ENCODE results near the gene ACTRT2. TPM values are rescaled to one million over a fixed set of nuclear protein-coding genes. Genes with fewer than 3 reads are reported as not detected.

Gene ACTRT2
- total RNA-seq, 1 donor from 2014 or later: not detected

DNA sequence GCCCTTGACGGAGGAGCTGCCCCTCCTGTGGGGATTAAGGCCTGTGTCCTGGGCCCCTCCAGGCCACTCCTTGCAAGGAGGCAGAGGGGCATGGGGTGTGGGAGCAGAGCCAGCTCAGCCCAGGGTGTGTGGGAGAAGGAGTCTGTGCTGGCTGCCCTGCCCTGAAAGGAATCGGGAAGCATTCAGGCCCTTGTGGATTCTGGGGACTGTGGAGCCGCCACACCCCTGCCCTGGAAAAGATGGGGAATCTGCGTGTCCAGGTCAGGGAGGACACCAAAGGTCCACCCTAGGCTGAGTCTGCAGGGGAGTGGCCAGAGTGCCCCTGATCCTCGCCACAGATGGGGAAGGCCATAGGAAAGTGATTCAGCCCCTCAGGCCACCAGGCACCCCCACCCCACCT is 31.2 kb downstream of the ACTRT2 start:
- no peak for DNase-seq (ENCODE audit: low read depth in 2 of 2)

DNA sequence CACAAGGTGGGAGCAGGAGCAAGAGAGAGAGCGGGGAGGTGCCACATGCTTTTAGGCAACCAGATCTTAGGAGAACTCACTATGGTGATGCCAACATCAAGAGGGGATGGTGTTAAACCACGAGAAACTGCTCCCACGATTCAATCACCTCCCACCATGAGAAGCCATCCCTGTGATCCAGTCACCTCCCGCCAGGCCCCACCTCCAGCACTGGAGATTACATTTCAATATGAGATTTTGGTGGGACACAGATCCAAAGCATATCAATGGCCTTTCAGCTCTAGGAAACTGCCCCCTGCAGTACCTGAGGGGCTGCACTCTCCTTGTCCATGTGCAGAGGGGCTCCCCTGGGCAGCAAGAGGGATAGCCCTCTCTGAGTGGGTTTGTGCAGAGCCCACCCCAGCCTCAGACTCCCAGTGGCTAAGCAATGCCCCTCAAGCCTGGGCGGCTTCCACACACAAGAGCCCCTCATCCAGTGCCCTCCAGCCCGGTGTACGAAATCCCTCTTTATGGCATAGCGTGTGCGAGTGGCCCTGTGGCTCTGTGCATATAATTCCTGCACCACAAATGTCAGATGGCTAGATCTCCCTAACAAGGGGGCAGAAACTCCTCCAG is 32.2 kb downstream of the ACTRT2 start:
- no peak for DNase-seq (ENCODE audit: low read depth in 2 of 2)

DNA sequence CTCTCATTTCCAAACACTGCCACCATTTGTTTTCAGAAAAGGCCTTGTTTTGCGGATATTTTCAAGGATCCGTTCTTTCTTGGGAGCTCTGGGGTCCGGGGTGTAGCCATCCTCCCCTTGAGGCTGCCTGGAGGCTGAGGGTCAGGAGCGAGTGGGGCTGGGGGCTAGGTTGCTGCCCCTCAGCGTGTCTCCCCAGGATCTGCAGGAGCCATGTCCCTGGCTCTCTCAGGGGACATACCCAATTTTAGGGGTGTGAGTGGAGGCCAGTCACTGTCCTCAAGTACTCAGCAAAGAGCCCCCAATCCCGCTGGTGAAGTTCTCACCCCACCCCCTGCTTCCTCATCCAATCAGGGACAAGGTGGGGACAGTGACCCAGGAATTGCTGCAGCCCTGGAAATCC is 32.7 kb downstream of the ACTRT2 start:
- DNase-seq (ENCODE audit: low read depth in 2 of 2): no peak

DNA sequence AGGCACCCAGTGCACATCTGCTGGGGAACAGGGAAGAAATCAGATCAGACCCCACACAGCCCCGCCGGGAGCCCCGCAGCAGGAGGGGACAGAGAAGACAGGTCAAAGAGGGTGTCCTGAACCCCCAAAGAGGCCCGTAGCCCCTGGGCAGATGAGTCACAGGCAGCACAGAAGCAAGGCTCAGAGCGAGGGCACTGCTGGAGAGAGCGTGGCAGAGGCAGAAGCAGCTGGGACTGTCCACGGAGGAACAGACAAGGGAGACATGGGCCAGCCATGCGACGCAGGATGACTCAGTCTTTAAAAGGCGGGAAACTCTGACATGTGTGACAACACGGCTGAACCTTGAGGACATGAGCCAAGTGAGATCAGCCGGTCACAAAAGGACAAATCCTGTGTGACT is 33.2 kb downstream of the ACTRT2 start:
- DNase-seq (ENCODE audit: low read depth in 2 of 2): no peak

DNA sequence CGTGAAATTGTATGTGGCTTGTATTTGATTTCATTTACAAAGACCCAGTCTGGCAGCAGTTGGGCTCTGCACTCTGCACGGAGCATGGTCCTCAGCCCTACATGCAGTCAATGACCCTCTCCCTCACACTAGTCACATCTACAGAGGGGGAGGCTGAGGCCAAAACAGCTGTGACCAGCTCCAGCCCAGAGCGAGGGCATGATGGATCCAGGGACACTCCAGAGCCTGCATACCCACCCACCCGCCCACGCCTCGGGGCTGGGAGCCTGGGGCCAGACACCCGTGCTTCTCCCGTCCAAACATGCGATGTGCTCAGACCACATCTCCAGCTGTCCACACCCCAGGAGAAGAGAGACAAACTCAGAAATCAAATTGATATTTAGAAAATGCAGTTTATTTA is 33.8 kb downstream of the ACTRT2 start:
- no peak for DNase-seq (ENCODE audit: low read depth in 2 of 2)

DNA sequence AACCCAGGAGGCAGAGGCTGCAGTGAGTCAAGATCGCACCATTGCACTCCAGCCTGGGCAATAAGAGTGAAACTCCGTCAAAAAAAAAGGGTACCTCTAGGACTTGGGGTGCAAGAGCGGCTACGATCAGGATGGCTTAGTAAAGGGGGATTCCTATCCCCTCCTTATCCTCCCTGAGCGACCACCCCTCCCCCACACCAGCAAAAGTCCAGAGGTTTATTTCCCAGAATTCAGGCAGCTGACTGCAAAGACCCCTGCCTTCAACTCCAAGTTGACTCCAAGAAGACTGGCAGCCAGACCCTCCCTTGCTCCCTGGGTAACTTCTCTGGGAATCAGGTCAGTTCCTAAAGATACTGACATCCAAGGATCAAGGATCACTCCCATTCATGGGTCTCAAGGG is 35.4 kb downstream of the ACTRT2 start:
- DNase-seq (ENCODE audit: low read depth in 2 of 2): no peak

DNA sequence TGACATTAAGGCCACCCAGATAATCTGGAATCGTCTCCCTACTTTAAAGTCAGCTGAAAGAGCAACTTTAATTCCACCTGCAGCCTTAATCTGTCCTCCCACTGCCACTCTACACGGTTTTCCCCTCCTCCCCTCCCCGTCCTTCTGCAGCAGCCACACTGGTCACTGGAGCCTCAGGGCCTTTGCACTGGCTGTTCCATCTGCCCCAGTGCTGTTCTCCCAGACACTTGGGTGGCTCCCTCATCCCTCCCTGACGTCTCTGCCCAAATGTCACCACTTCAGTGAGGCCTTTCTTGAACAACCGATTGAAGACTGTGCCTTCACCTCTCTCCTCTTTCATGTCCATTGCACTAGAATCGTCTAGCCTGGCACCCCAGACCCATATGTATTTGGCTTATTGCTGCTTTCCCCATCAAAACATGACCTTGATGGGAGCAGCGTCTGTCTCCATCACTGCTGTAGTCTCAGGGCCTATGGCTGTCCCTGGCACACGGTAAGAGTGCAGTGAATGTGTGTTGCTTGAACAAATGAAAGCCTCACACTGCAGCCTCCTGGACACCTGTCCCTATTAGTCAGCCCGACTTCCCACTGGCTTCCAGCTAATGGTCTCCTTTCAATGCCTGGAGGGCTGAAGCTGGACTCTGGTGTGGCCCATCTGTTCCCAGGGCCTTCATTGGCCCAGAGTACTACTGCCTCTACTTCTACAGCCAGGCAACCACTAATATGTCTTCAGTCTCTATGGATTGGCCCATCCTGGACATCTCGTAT is 37.2 kb downstream of the ACTRT2 start:
- DNase-seq (ENCODE audit: low read depth in 2 of 2): no peak

DNA sequence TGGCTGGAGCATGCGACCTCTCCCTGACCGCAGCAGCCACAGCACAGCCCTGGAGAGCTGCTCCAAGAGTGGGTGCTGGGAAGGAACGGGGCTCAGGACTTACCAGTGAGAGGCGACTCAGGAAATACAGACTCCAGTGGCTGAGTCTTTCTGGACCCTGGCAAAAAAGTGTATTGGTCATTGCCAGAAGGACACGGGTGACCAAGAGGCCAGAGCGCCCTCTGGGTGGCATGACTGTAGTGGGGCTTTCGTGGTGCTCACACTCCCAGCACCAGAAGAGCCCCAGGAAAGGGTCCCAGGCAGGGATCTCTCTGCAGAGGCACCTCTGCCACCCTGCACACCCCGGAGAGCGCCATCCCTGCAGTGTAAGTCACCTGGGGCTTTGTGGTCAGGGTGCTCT is 38.9 kb downstream of the ACTRT2 start:
- DNase-seq (ENCODE audit: low read depth in 2 of 2): no peak

DNA sequence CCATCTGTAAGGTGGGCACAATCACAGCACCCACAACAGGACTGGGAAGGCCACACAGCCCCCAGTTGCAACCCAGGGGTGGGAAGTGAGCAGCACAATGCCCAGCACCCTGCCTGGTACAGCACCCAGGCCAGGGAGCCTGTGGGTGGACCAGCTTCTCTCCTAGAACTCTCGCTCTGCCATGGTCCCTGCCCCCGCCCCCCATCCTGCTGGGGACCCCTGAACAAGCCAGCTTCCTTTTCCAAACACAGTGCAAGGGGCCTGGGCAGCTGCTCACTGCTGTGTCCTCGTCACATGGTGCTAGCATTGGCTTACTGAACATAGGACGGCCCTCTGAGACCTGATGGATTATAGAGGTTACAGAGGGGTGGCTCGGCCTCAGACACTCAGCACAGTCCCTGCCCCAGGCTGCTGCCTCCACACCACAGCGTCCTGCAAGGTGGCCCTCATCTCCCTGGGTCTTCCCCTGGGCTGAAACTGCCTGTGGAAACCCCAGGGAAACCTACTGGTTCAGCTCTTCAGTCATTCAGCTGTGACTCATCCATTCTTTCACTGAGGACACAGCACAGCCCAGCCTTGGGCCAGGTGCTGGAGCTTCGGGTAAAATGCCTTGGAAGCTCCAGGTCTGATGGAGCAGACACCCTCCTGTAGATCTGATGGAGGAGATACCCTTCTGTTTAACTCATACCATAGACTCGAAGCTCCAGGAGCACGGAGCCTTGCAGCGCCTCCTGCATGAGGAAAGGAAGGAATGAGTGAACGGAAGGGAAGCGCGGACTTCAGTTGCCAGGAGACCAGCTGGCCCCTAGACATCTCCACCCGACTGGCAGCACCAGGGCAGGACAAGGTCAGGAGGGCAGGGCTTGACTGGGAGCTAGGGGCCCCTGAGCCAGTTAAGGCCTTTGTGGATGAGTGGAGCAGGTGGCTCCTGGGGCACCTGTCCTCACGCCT is 39.6 kb downstream of the ACTRT2 start:
- no peak for DNase-seq (ENCODE audit: low read depth in 2 of 2)

DNA sequence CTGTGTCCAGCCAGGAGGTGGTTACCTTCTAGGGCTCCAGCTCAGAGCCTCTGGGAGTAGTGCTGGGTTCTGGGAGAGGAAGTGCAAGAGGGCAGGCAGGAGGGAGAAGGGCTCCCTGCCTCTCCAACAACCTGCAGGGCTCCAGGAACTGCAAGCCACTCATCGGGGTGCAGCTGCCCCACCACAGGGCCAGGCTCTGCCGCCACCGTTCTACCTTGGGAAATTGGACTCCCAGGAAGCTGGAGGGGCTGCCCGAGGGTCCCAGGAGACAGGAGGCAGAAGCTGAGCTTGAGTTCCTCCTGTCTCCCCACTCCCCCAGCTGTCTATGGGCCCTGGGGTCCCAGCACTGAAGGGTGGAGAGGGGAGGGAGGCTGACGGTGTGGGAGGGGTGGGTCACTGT is 40.3 kb downstream of the ACTRT2 start:
- DNase-seq (ENCODE audit: low read depth in 2 of 2): no peak

DNA sequence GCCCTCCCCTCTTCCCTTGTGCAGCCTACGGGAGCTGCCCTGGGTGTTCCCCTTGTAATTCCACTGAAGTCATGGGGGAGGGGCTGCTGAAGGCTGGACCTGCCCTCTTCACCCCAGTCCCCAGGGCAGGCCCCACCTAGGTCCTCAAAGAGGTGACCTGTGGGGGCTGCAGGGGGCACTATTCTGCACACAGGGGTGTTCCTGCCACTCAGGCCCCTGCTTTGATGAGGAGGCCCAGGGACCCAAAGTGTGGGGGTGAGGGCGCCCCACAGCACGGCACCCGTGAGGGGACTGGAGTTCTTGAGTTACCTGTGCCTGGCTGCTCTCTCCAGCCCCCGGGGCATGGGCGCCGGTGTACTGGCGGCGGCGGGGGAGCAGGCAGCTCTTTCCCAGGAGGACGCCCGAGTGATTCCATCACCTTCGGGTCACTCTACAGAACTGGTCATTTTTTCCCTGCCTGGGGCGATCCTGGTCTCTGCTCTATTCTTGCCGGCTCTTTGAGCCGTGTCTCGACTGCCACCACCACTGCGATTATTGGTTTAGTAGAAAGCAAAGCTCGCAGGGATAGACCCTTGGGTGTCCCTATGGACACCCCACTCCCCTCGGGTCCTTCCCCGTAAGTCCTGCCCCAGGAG is 40.8 kb downstream of the ACTRT2 start:
- DNase-seq (ENCODE audit: low read depth in 2 of 2): no peak

DNA sequence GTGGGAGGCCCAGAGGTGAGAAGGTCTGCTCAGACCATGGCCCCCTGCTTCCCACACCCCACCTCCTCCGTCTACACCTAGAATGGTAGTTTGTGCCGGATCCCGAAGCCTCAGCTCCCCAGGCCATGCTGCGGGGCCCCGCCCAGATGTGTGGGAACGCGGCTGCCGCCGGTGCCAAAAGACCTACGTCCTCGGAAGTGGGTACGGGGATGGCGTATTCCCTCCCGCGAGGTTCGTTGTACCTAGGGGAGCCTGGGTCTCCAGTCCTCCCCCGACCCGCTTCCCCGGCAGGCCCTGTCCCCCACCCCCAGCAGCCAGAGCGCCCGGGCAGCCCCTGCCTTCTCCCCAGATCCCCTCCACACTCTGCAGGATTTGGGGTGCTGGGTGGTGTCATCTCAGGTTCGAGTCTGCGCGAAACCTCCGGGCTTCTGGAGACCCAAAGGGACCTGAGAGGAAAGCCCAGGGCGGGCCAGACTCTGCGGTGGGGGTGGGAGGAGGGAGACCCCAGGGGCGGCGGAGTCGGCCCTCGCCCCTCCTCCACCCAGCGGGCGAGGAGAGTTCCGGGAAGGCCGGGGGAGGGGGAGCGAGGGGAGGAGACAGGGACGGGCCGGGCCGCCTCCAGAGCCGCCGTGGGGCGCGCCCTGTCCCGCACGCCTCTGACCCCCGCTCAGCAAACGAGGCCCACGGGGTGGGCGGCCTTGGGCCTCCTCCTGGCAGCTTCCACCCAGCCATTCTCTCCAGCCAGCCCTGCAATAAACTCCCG is 41.5 kb downstream of the ACTRT2 start:
- DNase-seq (ENCODE audit: low read depth in 2 of 2): no peak

DNA sequence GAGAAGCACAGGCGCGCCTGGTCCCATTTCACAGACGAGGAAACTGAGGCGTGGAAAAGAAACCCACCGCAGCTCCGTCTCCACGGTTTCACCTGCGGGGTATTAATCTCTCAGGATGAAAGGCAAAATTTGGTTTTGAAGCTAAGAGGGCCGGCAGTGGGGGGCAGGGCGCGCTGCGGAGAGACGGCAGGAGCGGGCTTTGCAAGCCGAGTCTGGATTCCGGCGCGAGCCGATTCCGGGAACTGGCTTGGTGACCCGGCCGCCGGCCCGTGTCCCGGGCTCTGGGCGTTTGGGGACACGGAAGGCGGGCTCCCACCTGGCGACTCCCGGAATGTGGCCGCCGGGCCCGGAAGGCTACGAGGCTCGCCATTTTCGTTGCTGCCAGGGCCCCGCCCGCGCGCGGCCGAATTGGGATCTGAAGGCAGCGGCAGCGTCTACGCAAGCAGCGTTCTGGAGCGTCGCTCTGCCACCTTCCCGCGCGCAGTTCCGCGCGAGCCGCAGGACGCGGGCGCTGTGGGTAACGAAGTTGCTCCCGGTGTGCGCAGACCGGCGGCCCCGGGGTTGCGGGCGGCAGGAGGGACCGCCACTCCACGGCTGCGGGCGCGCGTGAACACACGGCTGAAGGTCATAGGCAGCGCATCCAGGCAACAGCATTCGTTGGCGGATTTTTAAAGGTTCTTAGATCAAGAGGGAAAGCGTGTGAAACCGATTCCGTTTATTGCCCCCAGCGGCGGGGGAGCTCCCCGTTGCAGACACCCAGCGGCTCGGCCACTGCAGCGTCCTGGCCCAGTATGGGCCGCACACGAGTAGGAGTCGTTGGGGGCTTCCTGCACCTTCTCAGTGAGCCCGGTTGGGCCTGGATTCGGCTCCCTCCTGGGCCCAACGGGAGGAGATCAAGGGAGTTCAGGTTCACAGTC is 42.4 kb downstream of the ACTRT2 start:
- DNase-seq (ENCODE audit: low read depth in 2 of 2): no peak

DNA sequence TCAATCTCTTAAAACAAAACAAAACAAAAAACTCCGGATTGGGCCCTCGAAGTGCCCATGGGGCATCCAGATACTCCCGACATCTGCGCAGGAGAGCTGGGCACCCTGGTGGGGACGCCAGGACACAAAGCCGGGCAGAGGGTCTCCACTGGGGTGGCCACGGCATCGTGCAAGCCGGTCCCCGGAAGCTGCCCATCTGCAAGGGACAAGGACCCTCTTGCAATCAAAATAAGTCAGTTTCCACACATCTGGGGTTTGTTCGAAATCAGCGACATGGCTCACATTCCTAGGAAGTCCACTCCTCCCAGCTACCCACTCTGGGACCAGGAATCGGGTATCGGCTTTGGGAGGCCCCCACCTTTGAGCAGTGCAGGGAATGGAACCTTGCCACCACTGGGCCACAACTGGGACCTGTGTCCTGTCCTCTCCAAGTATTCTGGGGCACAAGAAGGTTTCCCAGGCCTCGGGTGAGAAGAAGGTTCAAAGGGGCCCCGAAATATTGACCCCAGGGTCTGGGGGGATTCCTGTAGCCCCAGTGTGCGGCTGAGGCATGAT is 43.1 kb downstream of the ACTRT2 start:
- DNase-seq (ENCODE audit: low read depth in 2 of 2): no peak

DNA sequence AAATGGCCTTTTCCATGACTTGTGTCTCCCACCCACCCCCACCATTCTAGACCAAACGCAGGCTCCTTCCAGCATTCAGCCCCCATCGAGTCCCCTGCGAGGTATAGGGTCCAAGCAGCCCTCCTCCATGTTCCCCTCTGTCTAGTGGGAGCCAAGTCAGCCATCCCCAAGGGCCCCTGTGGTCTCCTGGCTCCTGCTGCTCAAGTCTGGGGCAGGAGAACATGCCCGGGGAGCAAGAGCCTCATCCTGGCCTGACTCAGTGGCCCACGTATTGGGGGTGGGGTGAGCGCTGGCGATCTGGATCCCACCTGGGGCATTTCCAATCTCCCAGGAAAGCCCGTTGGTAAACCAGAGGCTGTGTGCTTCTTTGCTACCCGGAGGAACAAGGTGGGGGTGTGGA is 43.6 kb downstream of the ACTRT2 start:
- DNase-seq (ENCODE audit: low read depth in 2 of 2): no peak

DNA sequence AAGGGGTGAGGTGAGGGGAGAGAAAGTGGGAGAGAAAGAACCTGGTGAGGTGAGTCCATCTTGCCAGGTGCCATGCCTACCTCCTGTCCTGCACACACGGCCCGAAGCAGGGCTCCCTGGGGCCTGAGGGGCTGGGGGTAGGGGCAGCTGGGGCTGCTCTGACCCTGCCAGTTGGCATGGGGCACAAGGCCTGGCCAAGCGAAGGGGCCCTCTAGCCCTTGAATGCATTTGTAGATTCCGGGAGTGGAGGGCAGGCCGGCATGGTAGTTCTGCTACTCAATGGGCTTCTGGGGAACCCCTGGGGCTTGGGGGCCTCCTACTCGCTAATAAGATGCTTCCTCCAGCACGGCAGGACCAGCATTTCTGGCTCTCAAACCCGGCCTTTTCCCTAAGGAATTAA is 44.1 kb downstream of the ACTRT2 start:
- no peak for DNase-seq (ENCODE audit: low read depth in 2 of 2)

DNA sequence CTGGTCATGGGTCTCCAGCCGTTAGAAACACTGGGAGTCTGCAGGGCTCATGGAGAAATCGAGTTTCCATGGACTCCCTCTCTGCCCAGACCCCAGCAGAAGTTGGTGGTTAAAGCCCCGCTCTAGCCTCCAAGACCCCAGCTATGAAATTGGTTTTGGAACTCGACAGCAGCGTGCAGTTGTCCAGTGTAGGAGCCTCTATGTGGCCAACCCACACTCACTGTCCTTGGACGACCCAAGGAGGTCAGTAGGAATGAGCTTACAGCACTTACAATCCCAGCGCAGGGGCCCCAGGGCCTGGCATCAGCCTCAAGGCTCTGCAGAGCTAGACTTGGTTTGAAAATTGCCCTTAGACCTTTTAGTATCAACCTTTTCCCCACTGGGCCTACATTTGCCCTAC is 44.5 kb downstream of the ACTRT2 start:
- DNase-seq (ENCODE audit: low read depth in 2 of 2): no peak

DNA sequence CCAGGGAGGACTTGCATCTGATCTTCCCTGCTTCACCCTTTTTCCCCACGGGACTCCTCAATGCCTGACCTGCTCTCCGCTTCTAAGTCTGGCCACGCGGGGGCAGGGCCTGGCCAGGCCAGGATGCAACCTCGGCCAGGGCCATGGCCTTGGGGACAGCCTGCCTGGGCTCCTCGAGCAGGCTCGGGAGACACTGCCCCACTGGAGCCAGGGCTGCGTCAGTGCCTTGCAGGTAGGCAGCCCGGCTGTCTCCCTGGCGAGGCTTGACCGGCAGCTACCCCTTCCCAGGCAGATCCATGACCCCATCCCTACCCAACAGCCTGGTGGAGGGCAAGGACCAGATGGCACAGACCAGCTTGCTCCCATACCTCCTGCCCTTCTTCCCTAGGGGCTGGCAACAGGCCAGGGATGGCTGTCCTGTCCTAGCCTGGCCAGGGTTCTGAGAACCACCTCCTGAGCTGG is 45.0 kb downstream of the ACTRT2 start:
- DNase-seq (ENCODE audit: low read depth in 2 of 2): no peak

DNA sequence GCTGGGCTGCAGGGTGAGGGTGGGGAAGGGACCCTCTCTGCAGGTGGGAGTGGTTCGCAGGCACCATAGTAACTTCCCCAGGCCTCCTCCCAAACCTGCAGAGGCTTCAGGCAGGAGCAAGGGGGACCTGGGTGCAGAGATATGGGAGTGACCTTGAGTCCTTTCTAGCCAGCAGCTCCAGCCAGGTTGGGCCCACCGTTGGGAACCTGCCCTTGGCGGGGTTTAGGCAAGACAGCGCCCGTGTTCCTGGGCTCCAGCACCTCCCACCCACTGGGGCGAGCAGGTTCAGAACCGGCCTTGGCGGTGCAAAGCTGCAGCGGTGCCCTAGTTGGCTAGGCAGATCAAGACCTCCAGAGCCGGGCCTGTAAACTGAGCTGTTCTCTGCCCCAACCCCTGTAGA is 45.6 kb downstream of the ACTRT2 start:
- no peak for DNase-seq (ENCODE audit: low read depth in 2 of 2)

DNA sequence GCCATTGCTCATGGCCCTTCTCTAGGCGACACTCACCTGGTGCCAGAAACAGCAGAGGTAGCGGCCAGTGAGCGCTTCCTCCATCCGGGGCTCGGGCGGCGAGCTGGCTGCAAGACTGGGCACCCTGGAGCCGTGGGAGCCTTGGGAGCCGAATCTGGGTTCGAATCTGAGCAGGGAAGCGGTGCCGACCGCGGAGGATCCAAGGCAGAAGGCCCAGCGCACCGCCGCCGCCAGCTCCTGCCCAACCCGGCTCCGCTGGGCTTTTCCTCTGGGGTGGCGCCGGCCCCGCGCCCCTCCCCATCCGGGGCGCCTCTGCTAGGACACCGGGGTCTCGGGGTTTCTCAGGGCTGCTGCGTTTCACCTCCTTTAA is 46.0 kb downstream of the ACTRT2 start:
- DNase-seq (ENCODE audit: low read depth in 2 of 2): no peak

Data from dermis microvascular lymphatic vessel endothelial cell (primary cell).